GM15510 (cell line): ENCODE data around the gene INAFM2.

Source experiments
- POLR2A ChIP-seq: IDR thresholded peaks from 3 replicates; pipeline ENCODE4 v1.6.1; 2011; ENCODE audit warnings: borderline replicate concordance; ENCODE audit not compliant: insufficient read length; ENCODE audit errors: extremely low read depth

Gene INAFM2

GRCh38 chr15:40339621-40339945 lies 16.1 kb downstream of the INAFM2 start:
- TF ChIP-seq POLR2A: no peak

- no peak for TF ChIP-seq POLR2A
Observed at GRCh38 chr15:40340038-40340739, 16.7 kb downstream of the INAFM2 start.

- TF ChIP-seq POLR2A: no peak
Observed at GRCh38 chr15:40340740-40341400, 17.4 kb downstream of the INAFM2 start, which contains the start of gene CCDC9B. TSS of gene CCDC9B (minus strand) at chr15:40340939. CDS start at chr15:40340819, 120 bp downstream.

GRCh38 chr15:40342416-40343320 lies 19.2 kb downstream of the INAFM2 start:
- no peak for TF ChIP-seq POLR2A

- no peak for TF ChIP-seq POLR2A
Observed at GRCh38 chr15:40343512-40343911, 20.0 kb downstream of the INAFM2 start.

- TF ChIP-seq POLR2A: no peak
Observed at GRCh38 chr15:40344217-40344616, 20.7 kb downstream of the INAFM2 start.

- no peak for TF ChIP-seq POLR2A
Observed at GRCh38 chr15:40344631-40345120, 21.2 kb downstream of the INAFM2 start.

- no peak for TF ChIP-seq POLR2A
Observed at GRCh38 chr15:40345225-40345866, 21.9 kb downstream of the INAFM2 start.

GRCh38 chr15:40345867-40346578 lies 22.5 kb downstream of the INAFM2 start:
- TF ChIP-seq POLR2A: no peak

GRCh38 chr15:40346579-40347558 lies 23.4 kb downstream of the INAFM2 start:
- TF ChIP-seq POLR2A: no peak

- TF ChIP-seq POLR2A: no peak
Observed at GRCh38 chr15:40347559-40348473, 24.3 kb downstream of the INAFM2 start.

GRCh38 chr15:40348474-40348870 lies 25.0 kb downstream of the INAFM2 start:
- TF ChIP-seq POLR2A: no peak
